DMS53 (cell line): ENCODE data around the gene SMIM35.

Experiments used
- DNase-seq: peaks from one replicate; lab custom pipeline; 2025; lab: John Stamatoyannopoulos, UW

SMIM35 gene

GRCh38 chr11:118002541-118003423 lies 84.0 kb downstream of the SMIM35 start:
- DNase-seq = no peak

DNA sequence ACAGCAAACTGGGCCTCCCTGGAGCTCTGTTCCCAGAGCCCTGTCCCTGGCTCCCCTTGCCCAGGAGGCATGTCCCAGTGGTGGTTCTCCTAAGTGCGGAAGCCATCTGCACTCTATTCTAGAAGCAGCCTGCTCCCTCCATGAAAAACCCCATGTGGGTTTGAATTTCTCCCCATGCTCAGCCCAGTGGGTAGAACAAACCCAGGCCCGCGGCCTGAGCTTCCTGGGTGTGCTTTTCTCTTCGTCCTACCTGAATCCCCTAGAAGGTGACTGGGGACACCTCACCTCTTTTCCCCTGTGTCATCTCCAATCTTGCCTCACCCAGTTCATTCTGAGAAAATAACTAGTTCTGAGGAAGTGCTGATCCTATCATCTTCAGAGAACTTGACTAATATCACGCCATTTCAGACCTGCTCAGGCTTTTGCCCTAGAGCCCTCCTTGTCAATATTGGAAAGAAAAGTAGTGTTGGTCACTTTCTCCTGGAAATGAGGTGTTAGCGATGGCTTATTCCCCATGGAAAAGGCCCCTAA lies 84.7 kb downstream of the SMIM35 start:
- DNase-seq = no peak

DNA sequence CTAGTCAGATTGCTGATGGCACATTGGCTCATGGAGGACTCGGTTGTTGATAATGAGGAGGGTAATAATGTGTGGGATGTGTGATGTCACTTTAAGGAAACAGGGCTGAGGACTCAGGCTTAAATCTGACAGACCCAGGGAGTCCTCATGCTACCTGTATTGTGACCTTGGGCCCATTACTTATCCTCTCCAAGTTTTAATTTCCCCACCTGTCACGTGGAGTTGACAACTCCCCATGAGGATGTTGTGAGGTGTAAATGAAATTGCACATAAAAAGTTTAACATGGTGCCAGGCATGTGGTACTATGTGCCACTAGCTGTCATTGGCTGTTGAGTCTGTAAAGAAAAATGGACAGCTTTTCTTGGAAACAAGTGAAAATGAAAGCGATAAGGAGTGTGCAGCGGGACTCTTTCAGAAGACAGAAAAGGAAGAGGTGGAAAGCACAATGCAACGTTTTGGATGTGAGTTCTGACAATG lies 85.2 kb downstream of the SMIM35 start:
- no peak for DNase-seq

DNA sequence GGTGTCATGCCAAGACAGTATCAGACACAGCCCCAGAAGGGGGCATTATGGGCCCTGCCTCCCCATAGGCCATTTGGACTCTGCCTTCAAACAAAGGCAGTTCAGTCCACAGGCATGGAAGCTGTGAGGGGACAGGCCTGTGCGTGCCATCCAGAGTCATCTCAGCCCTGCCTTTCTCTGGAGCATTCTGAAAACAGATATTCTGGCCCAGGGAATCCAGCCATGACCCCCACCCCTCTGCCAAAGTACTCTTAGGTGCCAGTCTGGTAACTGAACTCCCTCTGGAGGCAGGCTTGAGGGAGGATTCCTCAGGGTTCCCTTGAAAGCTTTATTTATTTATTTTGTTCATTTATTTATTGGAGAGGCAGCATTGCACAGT lies 85.9 kb downstream of the SMIM35 start:
- DNase-seq = no peak

DNA sequence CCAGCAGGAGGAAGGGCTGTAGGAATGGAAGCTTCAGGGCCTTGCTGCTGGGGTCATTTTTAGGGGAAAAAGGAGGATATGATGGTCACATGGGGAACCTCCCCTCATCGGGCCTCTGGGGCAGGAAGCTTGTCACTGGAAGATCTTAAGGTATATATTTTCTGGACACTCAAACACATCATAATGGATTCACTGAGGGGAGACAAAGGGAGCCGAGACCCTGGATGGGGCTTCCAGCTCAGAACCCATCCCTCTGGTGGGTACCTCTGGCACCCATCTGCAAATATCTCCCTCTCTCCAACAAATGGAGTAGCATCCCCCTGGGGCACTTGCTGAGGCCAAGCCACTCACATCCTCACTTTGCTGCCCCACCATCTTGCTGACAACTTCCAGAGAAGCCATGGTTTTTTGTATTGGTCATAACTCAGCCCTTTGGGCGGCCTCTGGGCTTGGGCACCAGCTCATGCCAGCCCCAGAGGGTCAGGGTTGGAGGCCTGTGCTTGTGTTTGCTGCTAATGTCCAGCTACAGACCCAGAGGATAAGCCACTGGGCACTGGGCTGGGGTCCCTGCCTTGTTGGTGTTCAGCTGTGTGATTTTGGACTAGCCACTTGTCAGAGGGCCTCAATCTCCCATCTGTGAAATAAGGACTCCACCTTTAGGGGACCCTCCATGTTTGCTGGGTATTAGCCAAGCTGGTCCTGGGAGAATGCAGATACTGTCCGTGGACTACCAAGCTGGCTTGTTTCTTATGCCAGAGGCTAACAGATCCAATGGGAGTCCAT lies 86.5 kb downstream of the SMIM35 start:
- no peak for DNase-seq

GRCh38 chr11:117999354-117999993 lies 87.3 kb downstream of the SMIM35 start:
- DNase-seq = no peak

DNA sequence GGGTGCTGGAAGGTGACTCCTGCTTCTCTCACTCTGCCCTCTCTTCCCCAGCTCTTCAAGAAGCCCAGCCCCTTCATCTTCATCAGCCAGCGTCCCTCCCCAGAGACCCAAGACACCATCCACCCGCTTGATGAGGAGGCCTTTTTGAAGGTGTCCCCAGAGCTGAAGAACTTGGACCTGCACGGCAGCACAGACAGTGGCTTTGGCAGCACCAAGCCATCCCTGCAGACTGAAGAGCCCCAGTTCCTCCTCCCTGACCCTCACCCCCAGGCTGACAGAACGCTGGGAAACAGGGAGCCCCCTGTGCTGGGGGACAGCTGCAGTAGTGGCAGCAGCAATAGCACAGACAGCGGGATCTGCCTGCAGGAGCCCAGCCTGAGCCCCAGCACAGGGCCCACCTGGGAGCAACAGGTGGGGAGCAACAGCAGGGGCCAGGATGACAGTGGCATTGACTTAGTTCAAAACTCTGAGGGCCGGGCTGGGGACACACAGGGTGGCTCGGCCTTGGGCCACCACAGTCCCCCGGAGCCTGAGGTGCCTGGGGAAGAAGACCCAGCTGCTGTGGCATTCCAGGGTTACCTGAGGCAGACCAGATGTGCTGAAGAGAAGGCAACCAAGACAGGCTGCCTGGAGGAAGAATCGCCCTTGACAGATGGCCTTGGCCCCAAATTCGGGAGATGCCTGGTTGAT lies 88.0 kb downstream of the SMIM35 start:
- no peak for DNase-seq

DNA sequence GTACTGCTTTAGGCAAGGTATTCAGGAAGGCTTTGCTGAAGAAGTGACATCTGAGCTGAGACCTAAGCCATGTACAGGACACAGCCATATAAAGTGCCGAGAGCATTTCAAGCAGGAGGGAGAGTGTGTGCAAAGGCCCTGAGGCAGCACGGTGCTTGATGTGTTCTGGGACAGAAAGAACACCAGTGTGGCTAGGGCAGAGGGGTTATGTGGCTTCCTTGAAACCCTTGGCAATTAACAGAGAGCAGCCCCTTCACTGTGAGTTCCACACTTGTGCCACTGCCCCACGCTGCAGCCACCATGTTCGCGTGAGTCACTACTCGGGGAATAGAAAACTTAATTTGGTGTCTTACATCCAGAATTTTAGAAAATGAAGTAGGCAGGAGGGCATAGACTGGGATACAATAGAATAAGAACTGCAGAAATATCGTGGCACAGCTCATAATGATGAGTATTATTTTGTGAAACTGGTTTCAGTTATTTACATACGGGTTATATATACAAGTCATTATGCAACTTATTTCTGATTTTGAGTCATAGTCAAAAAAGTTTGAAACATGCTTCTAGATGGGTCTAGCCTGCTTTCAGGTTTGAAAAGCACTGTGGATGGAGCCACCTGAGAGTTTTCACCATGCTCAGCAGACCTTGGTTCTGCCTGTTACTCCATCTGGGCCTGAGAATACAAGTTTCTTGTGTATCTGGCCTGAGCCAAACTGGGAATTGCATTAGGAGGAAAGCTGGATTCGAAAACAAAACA lies 88.8 kb downstream of the SMIM35 start:
- DNase-seq = no peak

GRCh38 chr11:117997406-117997805 lies 89.4 kb downstream of the SMIM35 start:
- DNase-seq = no peak

DNA sequence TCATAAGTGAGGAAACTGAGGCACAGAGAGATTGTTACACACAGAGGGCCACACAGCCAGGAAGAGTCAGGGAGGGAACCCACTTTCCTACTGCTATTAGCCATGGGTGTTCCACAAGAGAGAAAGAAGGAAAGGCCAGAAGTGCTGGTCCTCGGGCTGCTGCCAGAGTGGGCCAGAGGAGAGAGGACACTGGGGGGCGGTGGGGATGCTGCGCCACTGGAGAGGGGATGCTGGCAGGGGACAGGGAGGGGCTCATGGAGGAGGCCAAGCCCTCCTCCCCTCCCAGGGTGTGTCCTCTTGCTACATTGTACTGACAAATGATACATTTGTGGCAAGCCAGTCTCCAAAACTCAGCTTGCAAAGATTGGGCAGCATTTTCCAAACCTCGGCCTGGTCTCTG lies 90.7 kb downstream of the SMIM35 start:
- no peak for DNase-seq

DNA sequence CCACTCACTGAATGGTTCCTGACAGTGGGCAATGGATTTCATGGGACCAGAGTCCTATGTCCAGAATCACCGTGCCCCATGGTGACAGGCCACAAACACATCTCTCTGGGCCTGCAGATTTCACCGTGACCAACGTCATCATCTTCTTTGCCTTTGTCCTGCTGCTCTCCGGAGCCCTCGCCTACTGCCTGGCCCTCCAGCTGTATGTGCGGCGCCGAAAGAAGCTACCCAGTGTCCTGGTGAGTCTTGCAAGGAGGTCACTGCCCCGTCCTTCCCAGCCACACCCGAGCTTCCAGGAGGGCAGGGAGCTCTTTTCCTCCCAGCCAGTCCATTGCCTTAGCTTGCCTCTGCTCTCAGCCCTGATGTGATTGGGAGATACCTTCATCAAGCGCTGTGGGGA lies 91.3 kb downstream of the SMIM35 start:
- no peak for DNase-seq

DNA sequence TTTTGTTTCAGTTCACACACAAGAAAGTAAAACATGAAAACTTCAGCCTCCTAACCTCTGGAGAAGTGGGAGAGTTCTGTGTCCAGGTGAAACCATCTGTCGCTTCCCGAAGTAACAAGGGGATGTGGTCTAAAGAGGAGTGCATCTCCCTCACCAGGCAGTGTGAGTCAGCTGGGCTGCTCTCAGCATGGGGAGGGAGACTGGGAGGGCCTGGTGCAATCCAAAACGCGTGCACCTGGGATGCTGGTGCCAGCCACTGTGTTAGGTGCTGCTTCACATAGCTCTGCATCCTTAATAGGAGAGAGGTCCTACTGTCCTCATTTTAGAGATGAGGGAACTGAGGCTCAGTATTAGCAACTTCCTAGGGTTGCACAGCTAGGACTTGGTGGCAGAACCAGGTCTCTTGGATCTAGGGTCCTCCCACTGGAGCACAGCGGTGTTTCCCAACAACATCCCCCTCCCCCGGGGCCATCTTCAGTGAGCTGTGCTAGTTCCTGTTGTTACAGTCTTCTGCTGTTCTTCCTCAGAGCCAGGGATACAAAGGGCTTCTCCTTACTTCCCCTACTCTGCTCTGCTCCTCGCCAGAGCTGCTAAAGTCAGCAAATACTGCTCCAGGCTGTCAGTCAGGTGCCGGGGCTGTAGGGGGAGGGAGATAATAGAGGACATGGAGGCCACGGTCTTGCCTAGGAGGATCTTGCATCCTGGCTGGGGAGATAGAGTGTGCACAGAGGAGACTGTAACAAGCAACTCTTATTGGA lies 92.6 kb downstream of the SMIM35 start:
- DNase-seq = no peak

DNA sequence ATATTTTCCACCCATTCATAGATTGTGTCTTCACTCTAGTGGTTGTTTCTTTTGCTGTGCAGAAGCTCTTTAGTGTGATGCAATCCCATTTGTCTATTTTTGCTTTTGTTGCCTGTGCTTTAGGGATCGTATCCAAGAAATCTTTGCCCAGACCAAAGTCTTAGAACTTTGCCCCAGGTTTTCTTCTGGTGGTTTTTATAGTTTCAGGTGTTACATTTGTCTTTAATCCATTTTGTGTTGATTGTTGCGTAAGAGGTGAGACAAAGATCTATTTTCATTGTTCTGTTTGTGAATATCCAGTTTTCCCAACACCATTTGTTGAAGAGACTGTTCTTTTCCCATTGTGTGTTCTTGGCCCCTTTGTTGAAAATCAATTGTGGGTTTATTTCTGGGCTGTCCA lies 94.1 kb downstream of the SMIM35 start:
- DNase-seq = no peak

- no peak for DNase-seq
These were observed 94.6 kb downstream of the SMIM35 start for GRCh38 chr11:117992136-117992535.

GRCh38 chr11:117989351-117990102 lies 97.2 kb downstream of the SMIM35 start:
- no peak for DNase-seq

GRCh38 chr11:117986981-117987574 lies 99.7 kb downstream of the SMIM35 start:
- no peak for DNase-seq

DNA sequence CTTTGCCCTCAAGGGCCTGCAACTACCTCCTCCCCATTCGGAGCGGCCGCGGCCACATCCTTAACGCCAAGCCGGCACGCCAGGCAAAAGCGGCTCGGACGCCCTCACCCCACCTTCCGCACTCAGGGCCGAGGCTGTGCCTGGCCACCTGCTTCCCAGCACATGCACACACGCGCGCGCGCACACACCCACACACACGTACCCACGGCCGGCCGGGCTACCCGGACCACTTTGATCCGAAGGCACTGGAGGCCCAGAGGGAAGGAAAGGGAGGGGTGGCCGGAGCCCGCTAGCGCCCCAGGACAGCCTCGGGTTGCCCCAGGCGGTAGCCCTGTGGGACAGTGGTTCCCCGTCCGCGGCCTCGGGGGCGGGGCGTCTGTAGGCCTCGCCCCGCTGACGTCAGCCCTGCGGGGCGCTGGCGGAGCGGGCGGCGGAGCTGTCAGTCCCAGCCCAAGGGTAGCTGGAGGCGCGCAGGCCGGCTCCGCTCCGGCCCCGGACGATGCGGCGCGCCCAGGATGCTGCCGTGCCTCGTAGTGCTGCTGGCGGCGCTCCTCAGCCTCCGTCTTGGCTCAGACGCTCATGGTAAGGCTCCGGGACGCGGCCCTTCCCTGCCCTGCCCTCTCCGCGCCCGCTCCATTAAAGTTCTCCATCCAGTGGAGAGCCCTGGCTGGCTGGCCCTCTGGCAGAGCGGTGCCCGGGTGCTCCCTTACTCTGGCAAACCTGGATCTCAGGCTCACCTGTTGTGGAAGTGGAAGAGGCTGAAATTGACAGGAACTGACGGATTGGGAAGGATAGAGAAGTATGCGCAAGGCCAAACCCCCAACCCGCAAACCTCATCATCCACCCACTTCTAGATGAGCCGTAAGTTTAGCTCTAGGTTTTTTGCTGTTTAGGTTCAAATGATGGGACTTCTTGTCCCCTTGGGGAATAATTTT lies 100.5 kb downstream of the SMIM35 start, which contains the start of gene IL10RA:
Gene IL10RA, plus strand, starts transcription at position 442 of the 935 bp plus-strand sequence. Its CDS starts 74 bp downstream, at position 516.
- peak; percentile 93 for DNase-seq

GRCh38 chr11:117984476-117984875 lies 102.3 kb downstream of the SMIM35 start:
- no peak for DNase-seq
